Esophagus muscularis mucosa (tissue), 4 donors: Measurements from ENCODE around the gene LRRTM4. TPM values are rescaled to one million over a fixed set of nuclear protein-coding genes. Genes with fewer than 3 reads are reported as not detected.
"Not testable (repeated sequence)": the region's sequence is repeated elsewhere in the genome, so short reads cannot be mapped to it uniquely, and the experiment has no call there.

Source experiments
- DNase-seq: peaks from one replicate; pipeline ENCODE4 v3.0.0-alpha.2; 2017; ENCODE audit errors: extremely low spot score
- H3K27ac ChIP-seq, 4 donors: fragments of 200-600 bp; sonication (generic); replicated peaks in 1 of 4; 1 replicate in 3 of 4; 2 replicates in 1 of 4; pipeline ENCODE4 v1.5.1; 2016 to 2019; ENCODE audit warnings: mild to moderate bottlenecking in 1 of 4
- H3K27me3 ChIP-seq, 4 donors: fragments of 200-600 bp; sonication (generic); one replicate each; pipeline versions ENCODE4 v1.5.1 to v1.6.0; 2016 to 2019
- H3K36me3 ChIP-seq, 4 donors: fragments of 200-600 bp; sonication (generic); one replicate each; pipeline ENCODE4 v1.5.1; 2016 to 2019
- H3K4me1 ChIP-seq, 4 donors: fragments of 200-600 bp; sonication (generic); one replicate each; pipeline ENCODE4 v1.5.1; 2016 to 2019
- H3K4me3 ChIP-seq, 4 donors: fragments of 200-600 bp; sonication (generic); 1 replicate in 2 of 4; 2 replicates in 2 of 4; pipeline ENCODE4 v1.5.1; 2016 to 2019; ENCODE audit warnings: mild to moderate bottlenecking in 4 of 4, moderate library complexity in 1 of 4
- H3K9me3 ChIP-seq, 4 donors: fragments of 200-600 bp; sonication (generic); 1 replicate in 3 of 4; 2 replicates in 1 of 4; pipeline ENCODE4 v1.5.1; 2016 to 2019
- EP300 ChIP-seq: sonication (generic); formaldehyde crosslinking; IDR thresholded peaks from one replicate; pipeline ENCODE4 v1.6.1; 2017; ENCODE audit warnings: antibody characterized with exemption
- POLR2A ChIP-seq: fragments of 450-650 bp; IDR thresholded peaks from one replicate; pipeline ENCODE4 v1.6.1; 2017; ENCODE audit warnings: antibody characterized with exemption, moderate library complexity, mild to moderate bottlenecking, low read depth
- POLR2AphosphoS5 ChIP-seq, 2 donors: sonication (generic); formaldehyde crosslinking; IDR thresholded peaks; one replicate each; pipeline ENCODE4 v1.6.1; 2017; ENCODE audit warnings: antibody characterized with exemption in 2 of 2
- WGBS: methylation state at CpG from one replicate; pipeline ENCODE4 v1.1.5; 2018; 5-methylcytosine and 5-hydroxymethylcytosine counted together
- intact Hi-C: fragments of 100-400 bp; cut with DNase I; formaldehyde crosslinking; loops from one replicate; pipeline ENCODE4 v1.15.1; 2023
- total RNA-seq, 4 donors: library from RNA; depleted of rRNA; stranded (reverse); fragments of >200 nt; gene quantifications; one replicate each; pipeline versions ENCODE4 v1.1.0 to v1.2.1, GENCODE V29; 2016
- TF ChIP-seq, protein P1 (sequence below), 3 experiments: fragments of 200-600 bp in 2 of 3; fragments of 450-650 bp in 1 of 3; sonication (generic) in 2 of 3; IDR thresholded peaks; one replicate each; pipeline ENCODE4 v1.5.1; 2017 to 2019; ENCODE audit warnings: antibody characterized with exemption in 3 of 3, mild to moderate bottlenecking in 2 of 3, moderate library complexity in 1 of 3

LRRTM4 gene
- total RNA-seq, 4 donors from 2014 or later, result 0.17 to 0.97 (median 0.41) TPM

DNA sequence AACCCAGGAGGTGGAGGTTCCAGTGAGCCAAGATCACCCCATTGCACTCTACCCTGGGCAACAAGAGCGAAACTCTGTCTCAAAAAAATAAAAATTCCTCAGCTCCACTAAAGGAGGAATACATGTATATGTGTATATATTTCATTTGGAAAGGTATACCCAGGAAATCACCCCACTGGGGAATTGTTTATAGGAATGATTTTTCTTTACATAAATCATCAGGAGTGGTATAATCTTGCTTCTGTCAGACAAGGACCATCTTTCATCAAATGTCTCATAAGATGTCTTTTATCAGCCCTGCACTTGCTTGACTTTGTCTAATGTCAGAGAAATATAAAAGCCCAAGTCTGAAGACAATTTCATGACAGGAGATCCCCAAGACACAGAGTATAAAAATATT is 709.1 kb downstream of the LRRTM4 start:
- Histone ChIP-seq H3K4me3 (no peak overlapping the region), H3K9me3 (no peaks in the 10 kb centered on the region), H3K4me1 (no peaks in the 10 kb centered on the region), H3K36me3 (no peaks in the 10 kb centered on the region), H3K27me3 (no peaks in the 10 kb centered on the region), H3K27ac (no peak overlapping the region)
- intact Hi-C loops, result no loop called here
- TF ChIP-seq EP300, result no peak
- TF ChIP-seq, protein P1, sequence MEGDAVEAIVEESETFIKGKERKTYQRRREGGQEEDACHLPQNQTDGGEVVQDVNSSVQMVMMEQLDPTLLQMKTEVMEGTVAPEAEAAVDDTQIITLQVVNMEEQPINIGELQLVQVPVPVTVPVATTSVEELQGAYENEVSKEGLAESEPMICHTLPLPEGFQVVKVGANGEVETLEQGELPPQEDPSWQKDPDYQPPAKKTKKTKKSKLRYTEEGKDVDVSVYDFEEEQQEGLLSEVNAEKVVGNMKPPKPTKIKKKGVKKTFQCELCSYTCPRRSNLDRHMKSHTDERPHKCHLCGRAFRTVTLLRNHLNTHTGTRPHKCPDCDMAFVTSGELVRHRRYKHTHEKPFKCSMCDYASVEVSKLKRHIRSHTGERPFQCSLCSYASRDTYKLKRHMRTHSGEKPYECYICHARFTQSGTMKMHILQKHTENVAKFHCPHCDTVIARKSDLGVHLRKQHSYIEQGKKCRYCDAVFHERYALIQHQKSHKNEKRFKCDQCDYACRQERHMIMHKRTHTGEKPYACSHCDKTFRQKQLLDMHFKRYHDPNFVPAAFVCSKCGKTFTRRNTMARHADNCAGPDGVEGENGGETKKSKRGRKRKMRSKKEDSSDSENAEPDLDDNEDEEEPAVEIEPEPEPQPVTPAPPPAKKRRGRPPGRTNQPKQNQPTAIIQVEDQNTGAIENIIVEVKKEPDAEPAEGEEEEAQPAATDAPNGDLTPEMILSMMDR (IDR thresholded peaks at IDR 0.05), result no peak
- no peak for TF ChIP-seq POLR2A
- no peak for TF ChIP-seq POLR2AphosphoS5 (IDR thresholded peaks at IDR 0.05)
- no peak for DNase-seq
- WGBS, result 100% methylated on average over 1 of the region's 1 CpG

DNA sequence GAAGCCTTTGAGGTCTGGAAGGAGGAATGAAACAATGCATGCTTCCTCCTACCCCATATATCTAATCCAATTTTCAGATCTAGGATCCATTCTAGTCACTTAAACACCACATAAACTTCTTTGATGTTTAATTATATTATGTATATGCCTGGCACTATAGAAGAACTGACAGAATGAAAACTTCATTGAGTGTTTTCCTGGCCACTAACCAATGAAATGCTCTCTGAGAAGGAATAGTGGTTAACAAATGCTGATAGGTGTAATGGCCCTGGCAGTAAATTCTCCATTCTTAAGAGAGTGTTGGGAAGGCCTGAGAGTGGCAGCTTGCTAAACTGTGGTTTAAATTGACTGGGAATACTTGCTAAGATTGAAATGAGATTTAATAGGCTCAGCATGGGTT is 710.0 kb downstream of the LRRTM4 start:
- Histone ChIP-seq H3K36me3 (no peaks in the 10 kb centered on the region), H3K27me3 (no peaks in the 10 kb centered on the region), H3K9me3 (no peaks in the 10 kb centered on the region), H3K4me1 (no peaks in the 10 kb centered on the region), H3K4me3 (no peak overlapping the region), H3K27ac (no peak overlapping the region)
- TF ChIP-seq POLR2A (no peak), POLR2AphosphoS5 (IDR thresholded peaks at IDR 0.05) (no peak), EP300 (no peak)
- TF ChIP-seq, protein P1 (IDR thresholded peaks at IDR 0.05), result no peak
- DNase-seq, result no peak
- intact Hi-C loops, result no loop called here

DNA sequence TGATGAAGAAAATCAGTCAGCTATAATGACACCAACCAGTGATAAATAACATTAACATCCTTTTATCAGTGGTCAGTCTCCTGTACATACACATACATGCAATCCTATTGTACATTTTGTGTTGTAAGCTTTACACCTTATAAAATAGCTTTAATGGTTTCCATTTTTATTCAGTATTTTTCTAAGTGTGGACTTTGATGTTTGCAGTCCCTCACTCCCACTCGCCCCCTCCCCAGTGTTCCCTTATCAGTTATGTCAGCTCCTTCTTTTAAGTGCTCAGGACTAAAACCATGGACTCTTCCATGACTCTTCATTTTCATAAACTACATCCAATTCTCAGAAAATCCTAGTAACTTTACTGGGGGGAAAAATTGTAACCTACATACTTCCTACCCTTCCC is 713.0 kb downstream of the LRRTM4 start:
- Histone ChIP-seq H3K27ac (no peak overlapping the region), H3K4me1 (no peaks in the 10 kb centered on the region), H3K9me3 (no peaks in the 10 kb centered on the region), H3K4me3 (no peak overlapping the region), H3K27me3 (no peaks in the 10 kb centered on the region), H3K36me3 (no peaks in the 10 kb centered on the region)
- 32% methylated on average over 1 of the region's 1 CpG for WGBS
- no peak for DNase-seq
- intact Hi-C loops, result no loop called here
- TF ChIP-seq, protein P1 (IDR thresholded peaks at IDR 0.05), result no peak
- TF ChIP-seq POLR2AphosphoS5 (IDR thresholded peaks at IDR 0.05), result no peak
- TF ChIP-seq EP300, result no peak
- TF ChIP-seq POLR2A, result no peak

DNA sequence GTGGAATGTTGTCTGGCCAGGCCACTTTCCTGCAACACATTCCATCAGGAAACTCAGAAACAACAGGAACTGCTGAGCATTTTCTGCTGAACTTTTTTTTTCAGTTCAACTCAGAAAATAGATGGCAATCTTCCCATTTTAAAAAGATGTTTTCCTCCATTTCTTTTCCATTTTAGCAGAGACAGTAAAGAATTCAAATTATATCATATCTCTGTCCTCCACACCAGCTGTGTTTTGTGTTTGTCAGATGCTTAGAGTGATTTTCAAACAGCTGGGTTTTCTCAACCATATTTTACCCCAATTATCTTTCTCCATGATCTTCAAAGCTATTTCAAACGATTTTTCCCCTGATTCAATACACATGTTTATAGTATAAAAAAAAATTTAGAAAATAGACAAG is 713.4 kb downstream of the LRRTM4 start:
- H3K36me3 ChIP-seq, result no peaks in the 10 kb centered on the region
- no peaks in the 10 kb centered on the region for H3K27me3 ChIP-seq
- TF ChIP-seq, protein P1 (IDR thresholded peaks at IDR 0.05), result no peak
- TF ChIP-seq EP300, result no peak
- TF ChIP-seq POLR2AphosphoS5 (IDR thresholded peaks at IDR 0.05), result no peak
- TF ChIP-seq POLR2A, result no peak
- 2% methylated on average over 1 of the region's 1 CpG for WGBS
- no peak for DNase-seq
- no peaks in the 10 kb centered on the region for H3K9me3 ChIP-seq
- intact Hi-C loops, result no loop called here
- H3K27ac ChIP-seq, result no peak overlapping the region
- no peaks in the 10 kb centered on the region for H3K4me1 ChIP-seq
- no peak overlapping the region for H3K4me3 ChIP-seq

DNA sequence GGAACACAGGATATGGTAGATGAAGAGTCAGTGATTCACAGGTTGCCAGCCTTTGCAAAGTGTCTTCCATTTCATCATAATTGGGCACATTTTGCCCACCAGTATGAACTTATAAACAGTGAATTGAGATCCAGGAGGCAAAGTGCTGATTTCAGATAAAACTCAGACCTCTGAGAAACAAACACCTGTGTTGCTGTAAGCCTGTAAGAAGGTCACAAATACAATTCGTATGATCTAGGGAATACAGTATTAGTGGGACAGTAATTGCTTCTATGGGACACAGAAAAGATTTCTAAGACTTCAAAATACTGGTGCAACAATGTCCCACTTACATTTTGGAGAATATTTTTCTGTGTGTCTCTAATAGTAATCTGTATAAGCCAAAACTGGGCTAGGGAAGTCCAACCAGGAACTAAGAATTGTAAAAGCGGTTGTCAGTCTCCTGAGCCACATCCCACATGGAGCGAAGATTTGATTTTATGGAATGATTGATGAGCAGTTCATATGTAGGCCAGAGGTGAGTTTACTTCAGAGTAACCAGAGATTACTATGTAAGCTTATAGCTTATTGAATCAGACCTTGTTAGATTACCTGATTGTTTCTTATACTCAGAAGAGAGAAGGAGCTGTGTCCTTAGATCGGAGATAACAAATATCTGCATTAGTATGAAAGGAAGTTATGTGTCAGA is 728.4 kb downstream of the LRRTM4 start:
- WGBS, result 75% methylated on average over 4 of the region's 4 CpGs

DNA sequence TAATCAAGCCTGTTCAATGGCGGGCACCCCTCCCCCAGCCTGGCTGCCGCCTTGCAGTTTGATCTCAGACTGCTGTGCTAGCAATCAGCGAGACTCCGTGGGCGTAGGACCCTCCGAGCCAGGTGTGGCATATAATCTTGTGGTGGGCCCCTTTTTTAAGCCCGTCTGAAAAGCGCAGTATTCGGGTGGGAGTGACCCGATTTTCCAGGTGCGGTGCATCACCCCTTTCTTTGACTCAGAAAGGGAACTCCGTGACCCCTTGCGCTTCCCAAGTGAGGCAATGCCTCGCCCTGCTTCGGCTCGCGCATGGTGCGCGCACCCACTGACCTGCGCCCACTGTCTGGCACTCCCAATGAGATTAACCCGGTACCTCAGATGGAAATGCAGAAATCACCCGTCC is 740.9 kb downstream of the LRRTM4 start:
- H3K9me3 ChIP-seq, DNase-seq, H3K27me3 ChIP-seq, H3K36me3 ChIP-seq, intact Hi-C loops, H3K4me3 ChIP-seq, H3K4me1 ChIP-seq, H3K27ac ChIP-seq: not testable (repeated sequence)
- 97% methylated on average over 18 of the region's 22 CpGs for WGBS

More for the DNA sequence above, 728.4 kb downstream of the LRRTM4 start:
- H3K4me1 ChIP-seq, result no peaks in the 10 kb centered on the region
- intact Hi-C loops, result no loop called here
- H3K27ac ChIP-seq, result no peak overlapping the region
- no peak for DNase-seq
- no peak overlapping the region for H3K4me3 ChIP-seq
- no peaks in the 10 kb centered on the region for H3K27me3 ChIP-seq
- H3K9me3 ChIP-seq, result no peaks in the 10 kb centered on the region
- no peak for TF ChIP-seq POLR2AphosphoS5 (IDR thresholded peaks at IDR 0.05)
- TF ChIP-seq, protein P1 (IDR thresholded peaks at IDR 0.05), result no peak
- no peak for TF ChIP-seq EP300
- no peak for TF ChIP-seq POLR2A
- no peaks in the 10 kb centered on the region for H3K36me3 ChIP-seq
